IMR-90 (cell line): ENCODE results near the gene SPTBN5. TPM values are rescaled to one million over a fixed set of nuclear protein-coding genes. Genes with fewer than 3 reads are reported as not detected.

ENCODE experiments used
- ATAC-seq: fragments of 200-7000 bp; cut with Tn5 transposase; 2 replicates; pipeline ENCODE4 v1.9.1; 2020; ENCODE audit warnings: low read depth, mild to moderate bottlenecking, moderate library complexity
- BruUV-seq: library from RNA; stranded (reverse); fragments of 400-500 nt; replicated peaks from 2 replicates; lab custom pipeline; 2021; lab: Mats Ljungman, UMichigan
- CTCF ChIA-PET: fragments of 300-600 bp; formaldehyde crosslinking; extraction: SDS; loops from one replicate; lab custom pipeline; 2021; ENCODE audit warnings: antibody characterized with exemption; lab: Yijun Ruan, JAX
- POLR2A ChIA-PET: fragments of 300-600 bp; sonication (Branson Sonifier 250); formaldehyde crosslinking; loops from one replicate; lab custom pipeline; 2022; ENCODE audit warnings: antibody characterized with exemption; ENCODE audit not compliant: unreplicated experiment; lab: Charles Lee
- DNase-seq: peaks from one replicate; pipeline ENCODE4 v3.0.0; 2013
- H2AFZ ChIP-seq: replicated peaks from 2 replicates; pipeline ENCODE3; 2013; ENCODE audit warnings: low read length, mild to moderate bottlenecking; ENCODE audit not compliant: poor library complexity
- H2AK5ac ChIP-seq: 2 replicates; pipeline ENCODE4 v1.6.1; 2013; ENCODE audit warnings: low read depth, low read length, inconsistent platforms
- H2AK9ac ChIP-seq: replicated peaks from 2 replicates; pipeline ENCODE3; 2013; ENCODE audit warnings: mild to moderate bottlenecking, low read depth, low read length, moderate library complexity; ENCODE audit not compliant: poor library complexity
- H2BK120ac ChIP-seq: 2 replicates; pipeline ENCODE4 v1.6.1; 2013; ENCODE audit warnings: low read depth, low read length, inconsistent platforms
- H2BK15ac ChIP-seq: 3 replicates; pipeline ENCODE4 v1.6.1; 2013; ENCODE audit warnings: low read depth, low read length, inconsistent platforms
- H2BK20ac ChIP-seq: 2 replicates; pipeline ENCODE4 v1.6.1; 2013; ENCODE audit warnings: low read depth, mild to moderate bottlenecking, inconsistent platforms, low read length, moderate library complexity
- H2BK5ac ChIP-seq: 2 replicates; pipeline ENCODE4 v1.6.1; 2013; ENCODE audit warnings: mild to moderate bottlenecking, low read depth, low read length, inconsistent platforms; ENCODE audit not compliant: poor library complexity, severe bottlenecking
- H3K14ac ChIP-seq: replicated peaks from 2 replicates; pipeline ENCODE4 v1.6.1; 2013; ENCODE audit warnings: low read depth, low read length, inconsistent platforms
- H3K18ac ChIP-seq: 2 replicates; pipeline ENCODE4 v1.6.1; 2013; ENCODE audit warnings: low read depth, low read length, control low read depth
- H3K23ac ChIP-seq: 2 replicates; pipeline ENCODE4 v1.6.1; 2013; ENCODE audit warnings: low read depth, low read length, inconsistent platforms
- H3K27ac ChIP-seq: 2 replicates; pipeline ENCODE4 v1.5.1; 2013; ENCODE audit warnings: mild to moderate bottlenecking, control low read depth, low read length; ENCODE audit not compliant: insufficient read depth
- H3K27me3 ChIP-seq: 2 replicates; pipeline ENCODE4 v1.6.1; 2013; ENCODE audit warnings: low read length; ENCODE audit not compliant: control insufficient read depth, insufficient read depth
- H3K36me3 ChIP-seq: 2 replicates; pipeline ENCODE4 v1.6.1; 2013; ENCODE audit warnings: low read length, mixed read lengths; ENCODE audit not compliant: control insufficient read depth, insufficient read depth
- H3K4ac ChIP-seq: 2 replicates; pipeline ENCODE4 v1.6.1; 2013; ENCODE audit warnings: low read depth, low read length, inconsistent platforms
- H3K4me1 ChIP-seq: 2 replicates; pipeline ENCODE4 v1.6.1; 2013; ENCODE audit warnings: low read length, mixed read lengths; ENCODE audit not compliant: control insufficient read depth, insufficient read depth
- H3K4me2 ChIP-seq: 2 replicates; pipeline ENCODE4 v1.6.1; 2013; ENCODE audit warnings: low read depth, mild to moderate bottlenecking, control low read depth, low read length, moderate library complexity
- H3K4me3 ChIP-seq: 2 replicates; pipeline ENCODE4 v1.5.1; 2013; ENCODE audit warnings: low read depth, mild to moderate bottlenecking, control low read depth, low read length, moderate library complexity; ENCODE audit not compliant: insufficient read depth
- H3K56ac ChIP-seq: 2 replicates; pipeline ENCODE4 v1.6.1; 2013; ENCODE audit warnings: low read length, inconsistent platforms; ENCODE audit not compliant: insufficient read depth; ENCODE audit errors: extremely low read depth
- H3K79me1 ChIP-seq, 2 experiments: 2 replicates each; pipeline ENCODE4 v1.6.1; 2013; ENCODE audit warnings: low read length in 2 of 2, inconsistent platforms in 1 of 2, low read depth in 1 of 2
- H3K9ac ChIP-seq: 2 replicates; pipeline ENCODE4 v1.6.1; 2013; ENCODE audit warnings: low read depth, low read length, control low read depth
- H3K9me1 ChIP-seq: 2 replicates; pipeline ENCODE4 v1.6.1; 2013; ENCODE audit warnings: low read length, inconsistent platforms; ENCODE audit not compliant: insufficient read depth
- H3K9me3 ChIP-seq: 2 replicates; pipeline ENCODE4 v1.6.1; 2013; ENCODE audit warnings: low read length; ENCODE audit not compliant: control insufficient read depth, insufficient read depth
- H4K20me1 ChIP-seq: 2 replicates; pipeline ENCODE4 v1.6.1; 2013; ENCODE audit warnings: low read length, inconsistent platforms; ENCODE audit not compliant: insufficient read depth
- H4K5ac ChIP-seq: 2 replicates; pipeline ENCODE4 v1.6.1; 2013; ENCODE audit warnings: mild to moderate bottlenecking, low read depth, low read length, control low read depth
- H4K8ac ChIP-seq, 2 experiments: 2 replicates each; pipeline ENCODE4 v1.6.1; 2013; ENCODE audit warnings: low read depth in 2 of 2, low read length in 2 of 2, control low read depth in 1 of 2, inconsistent platforms in 1 of 2
- H4K91ac ChIP-seq: 2 replicates; pipeline ENCODE4 v1.6.1; 2013; ENCODE audit warnings: low read depth, low read length, inconsistent platforms; ENCODE audit not compliant: insufficient read depth
- CEBPB ChIP-seq: IDR thresholded peaks from 2 replicates; pipeline ENCODE4 v1.6.1; 2012; ENCODE audit warnings: low read depth, low read length, improper control_type of control experiment
- MAZ ChIP-seq: IDR thresholded peaks from 2 replicates; pipeline ENCODE4 v1.6.1; 2012; ENCODE audit warnings: low read depth, mild to moderate bottlenecking, low read length, improper control_type of control experiment, moderate library complexity, borderline replicate concordance
- MXI1 ChIP-seq: IDR thresholded peaks from 2 replicates; pipeline ENCODE4 v1.6.1; 2012; ENCODE audit warnings: low read depth, mild to moderate bottlenecking, low read length, moderate library complexity, borderline replicate concordance
- NFE2L2 ChIP-seq: fragments of 150-350 bp; IDR thresholded peaks from 2 replicates; pipeline ENCODE4 v1.6.1; 2016; ENCODE audit warnings: low read depth, mild to moderate bottlenecking, low read length
- POLR2A ChIP-seq: IDR thresholded peaks from 2 replicates; pipeline ENCODE4 v1.6.1; 2012; ENCODE audit warnings: mild to moderate bottlenecking, low read depth, low read length
- WGBS, 2 experiments: methylation state at CpG; one replicate each; pipeline versions ENCODE4 v1.1.5 to v1.1.7; 2013; ENCODE audit warnings: missing lambda C conversion rate in 2 of 2; ENCODE audit not compliant: insufficient read length in 1 of 2; ENCODE audit errors: extremely low coverage in 2 of 2; 5-methylcytosine and 5-hydroxymethylcytosine counted together
- dilution Hi-C: fragments of 300-500 bp; cut with HindIII; formaldehyde crosslinking; loops from one replicate; pipeline ENCODE4 v1.14.3; 2018; ENCODE audit warnings: low sequenced_read_pairs; ENCODE audit not compliant: unreplicated experiment
- in situ Hi-C: fragments of 300-500 bp; cut with MboI; formaldehyde crosslinking; loops from 3 replicates; pipeline ENCODE4 v1.14.3; 2019; ENCODE audit warnings: low sequenced_read_pairs, inconsistent platforms, mixed read lengths
- intact Hi-C: fragments of 100-400 bp; cut with micrococcal nuclease; formaldehyde crosslinking; loops from 2 replicates; pipeline ENCODE4 v1.10.0; 2022
- polyA plus RNA-seq, 3 experiments: library from polyadenylated mRNA; depleted of rRNA; stranded (reverse); fragments of >200 nt; gene quantifications; 2 replicates each; pipeline ENCODE4 v1.2.3, GENCODE V29; 2012; ENCODE audit warnings: low replicate concordance in 1 of 3
- total RNA-seq: library from RNA; depleted of rRNA; stranded (reverse); fragments of >200 nt; gene quantifications from 2 replicates; pipeline ENCODE4 v1.2.3, GENCODE V29; 2012

SPTBN5 gene
- total and polyA plus RNA-seq, 2 of the 4 experiments (the other 2 are of a cell fraction): under 0.01 to 0.38 TPM

- H4K5ac ChIP-seq: no peak overlapping the region
- dilution Hi-C loops (no loop called here), intact Hi-C loops (no loop called here), in situ Hi-C loops (no loop called here)
- H3K14ac ChIP-seq: no peak overlapping the region
- ChIA-PET CTCF (no interaction called here), POLR2A (no interaction called here)
- no peak overlapping the region for H2AFZ ChIP-seq
- H2AK9ac ChIP-seq: no peak overlapping the region
- no peak overlapping the region for H3K9ac ChIP-seq
- DNase-seq (no peak), ATAC-seq (no peak)
- no peak overlapping the region for H2BK120ac ChIP-seq
- H2BK5ac ChIP-seq: no peak overlapping the region
- H3K4me1 ChIP-seq: peaks cover 6% of the 10 kb centered on the region; the same call in 1 of the 2 replicates
- H3K23ac ChIP-seq: no peak overlapping the region
- no peak for TF ChIP-seq CEBPB
- TF ChIP-seq POLR2A: no peak
- no peak for TF ChIP-seq MXI1
- TF ChIP-seq MAZ: no peak
- no peak for TF ChIP-seq NFE2L2
- no peaks in the 10 kb centered on the region for H3K9me3 ChIP-seq
- H3K4me2 ChIP-seq: no peak overlapping the region
- no peak overlapping the region for H4K8ac ChIP-seq
- no peaks in the 10 kb centered on the region for H3K79me1 ChIP-seq
- peaks cover 4% of the 10 kb centered on the region; the same call in 1 of the 2 replicates for H3K27me3 ChIP-seq
- H4K91ac ChIP-seq: no peak overlapping the region
- H3K4me3 ChIP-seq: no peak overlapping the region
- H3K27ac ChIP-seq: no peak overlapping the region
- H3K4ac ChIP-seq: no peak overlapping the region
- no peak overlapping the region for H3K56ac ChIP-seq
- H3K36me3 ChIP-seq: no peaks in the 10 kb centered on the region
- H3K9me1 ChIP-seq: peaks cover 8% of the 10 kb centered on the region; the same call in 1 of the 2 replicates
- no peaks in the 10 kb centered on the region for H4K20me1 ChIP-seq
- H2AK5ac ChIP-seq: no peak overlapping the region
- no TSS peak for BruUV-seq
- no CpG with 5 or more reads among the region's 6 CpGs for WGBS, 2 experiments
- no peak overlapping the region for H2BK15ac ChIP-seq
- H2BK20ac ChIP-seq: no peak overlapping the region
- H3K18ac ChIP-seq: no peak overlapping the region
These were observed 2.6 kb downstream of the SPTBN5 start for GRCh38 chr15:41891226-41891625.
